Neural progenitor cell (in vitro differentiated cells): ENCODE data around the gene CD33. TPM values are rescaled to one million over a fixed set of nuclear protein-coding genes. Genes with fewer than 3 reads are reported as not detected.
"Not testable (repeated sequence)": the region's sequence is repeated elsewhere in the genome, so short reads cannot be mapped to it uniquely, and the experiment has no call there.

Experiments used
- DNase-seq: peaks from one replicate; pipeline ENCODE4 v3.0.0-alpha.2; 2016; ENCODE audit warnings: low spot score
- H2AFZ ChIP-seq: fragments of 200-600 bp; sonication (generic); replicated peaks from 2 replicates; pipeline ENCODE4 v1.6.1; 2016; ENCODE audit warnings: antibody characterized with exemption
- H3F3A ChIP-seq: fragments of 200-600 bp; sonication (generic); 2 replicates; pipeline ENCODE4 v1.6.1; 2016; ENCODE audit warnings: antibody characterized with exemption, low read depth
- H3K27ac ChIP-seq: fragments of 200-600 bp; sonication (generic); 2 replicates; pipeline ENCODE4 v1.5.1; 2016; ENCODE audit warnings: mild to moderate bottlenecking
- H3K27me3 ChIP-seq: fragments of 200-600 bp; sonication (generic); 2 replicates; pipeline ENCODE4 v1.6.1; 2016; ENCODE audit warnings: mild to moderate bottlenecking, moderate library complexity
- H3K36me3 ChIP-seq: fragments of 200-600 bp; sonication (generic); 2 replicates; pipeline ENCODE4 v1.5.1; 2016
- H3K4me1 ChIP-seq: fragments of 200-600 bp; sonication (generic); 2 replicates; pipeline ENCODE4 v1.6.1; 2016; ENCODE audit warnings: mixed run types
- H3K4me2 ChIP-seq: fragments of 200-600 bp; sonication (generic); 2 replicates; pipeline ENCODE4 v1.6.1; 2016
- H3K4me3 ChIP-seq: fragments of 200-600 bp; sonication (generic); 2 replicates; pipeline ENCODE4 v1.5.1; 2016
- H3K79me2 ChIP-seq: fragments of 200-600 bp; sonication (generic); 2 replicates; pipeline ENCODE4 v1.6.1; 2016; ENCODE audit warnings: low read depth
- H3K9ac ChIP-seq: fragments of 200-600 bp; sonication (generic); 2 replicates; pipeline ENCODE4 v1.6.1; 2016
- H3K9me3 ChIP-seq: fragments of 200-600 bp; sonication (generic); 2 replicates; pipeline ENCODE4 v1.5.1; 2016; ENCODE audit warnings: low read depth
- H4K20me1 ChIP-seq: fragments of 200-600 bp; sonication (generic); 2 replicates; pipeline ENCODE4 v1.6.1; 2016; ENCODE audit warnings: low read depth
- H3K27ac Mint-ChIP-seq: 3 replicates; pipeline ENCODE4 v1.8.0; 2021; ENCODE audit warnings: mixed read lengths
- H3K27me3 Mint-ChIP-seq: 2 replicates; pipeline ENCODE4 v1.8.0; 2022; ENCODE audit warnings: low read depth, mild to moderate bottlenecking, inconsistent platforms, moderate library complexity, mixed read lengths; ENCODE audit not compliant: insufficient read depth
- H3K36me3 Mint-ChIP-seq: 3 replicates; pipeline ENCODE4 v1.8.0; 2021; ENCODE audit warnings: mixed read lengths
- H3K4me1 Mint-ChIP-seq: 3 replicates; pipeline ENCODE4 v1.8.0; 2021; ENCODE audit warnings: mixed read lengths
- H3K4me3 Mint-ChIP-seq: 3 replicates; pipeline ENCODE4 v1.8.0; 2021; ENCODE audit warnings: mild to moderate bottlenecking, moderate library complexity, mixed read lengths
- H3K9me3 Mint-ChIP-seq: 3 replicates; pipeline ENCODE4 v1.8.0; 2020; ENCODE audit warnings: mixed read lengths
- CTCF ChIP-seq: fragments of 200-600 bp; sonication (generic); IDR thresholded peaks from 2 replicates; pipeline ENCODE4 v1.5.1; 2017; ENCODE audit warnings: antibody characterized with exemption, mild to moderate bottlenecking
- EZH2 ChIP-seq: fragments of 200-600 bp; sonication (generic); IDR thresholded peaks from 2 replicates; pipeline ENCODE4 v1.6.1; 2017; ENCODE audit warnings: antibody characterized with exemption, mild to moderate bottlenecking, moderate library complexity
- EZH2phosphoT487 ChIP-seq: fragments of 200-600 bp; sonication (generic); IDR thresholded peaks from 2 replicates; pipeline ENCODE4 v1.6.1; 2017; ENCODE audit warnings: antibody characterized with exemption
- total RNA-seq: library from RNA; depleted of rRNA; stranded (reverse); fragments of >200 nt; gene quantifications from 2 replicates; pipeline ENCODE4 v1.2.3, GENCODE V29; 2015; ENCODE audit warnings: low replicate concordance

CD33 gene
- total RNA-seq = not detected in 2 replicates

GRCh38 chr19:51224898-51225393 is at the start of gene CD33:
CD33 (plus strand) TSS chr19:51225080; CDS start chr19:51225119, 39 bp downstream.
- H3K27ac Mint-ChIP-seq, H4K20me1 ChIP-seq, H3K4me1 Mint-ChIP-seq: not testable (repeated sequence)

GRCh38 chr19:51179256-51179655 is 45.6 kb upstream of the CD33 start:
- Histone ChIP-seq H3K27ac (no peak overlapping the region), H3K9ac (no peak overlapping the region), H3K9me3 (no peaks in the 10 kb centered on the region), H3K79me2 (no peaks in the 10 kb centered on the region), H3K36me3 (no peaks in the 10 kb centered on the region), H3K4me3 (no peak overlapping the region), H4K20me1 (no peaks in the 10 kb centered on the region), H3K4me1 (no peaks in the 10 kb centered on the region), H3K4me2 (no peak overlapping the region), H3K27me3 (peaks cover 41% of the 10 kb centered on the region), H2AFZ (no peak overlapping the region), H3F3A (no peaks in the 10 kb centered on the region)
- Mint-ChIP-seq H3K27ac (no peak overlapping the region), H3K4me3 (no peak overlapping the region), H3K4me1 (no peaks in the 10 kb centered on the region), H3K27me3 (peaks cover 3% of the 10 kb centered on the region), H3K36me3 (no peaks in the 10 kb centered on the region), H3K9me3 (no peaks in the 10 kb centered on the region)
- DNase-seq = no peak
- no peak for TF ChIP-seq CTCF
- no peak for TF ChIP-seq EZH2phosphoT487
- TF ChIP-seq EZH2 = no peak

More at GRCh38 chr19:51224898-51225393, at the start of gene CD33:
- not testable (repeated sequence) for DNase-seq, H3K27ac ChIP-seq, H3F3A ChIP-seq, H3K27me3 Mint-ChIP-seq, H3K4me1 ChIP-seq, H3K36me3 Mint-ChIP-seq, H2AFZ ChIP-seq, H3K9me3 Mint-ChIP-seq, H3K79me2 ChIP-seq, H3K27me3 ChIP-seq, H3K9me3 ChIP-seq, H3K4me3 Mint-ChIP-seq, H3K4me2 ChIP-seq, H3K36me3 ChIP-seq, H3K9ac ChIP-seq, H3K4me3 ChIP-seq

- H3K9me3 ChIP-seq = no peaks in the 10 kb centered on the region
- H3K4me3 ChIP-seq = no peak overlapping the region
- TF ChIP-seq EZH2 (no peak), EZH2phosphoT487 (no peak), CTCF (no peak)
- no peak overlapping the region for H3K27ac ChIP-seq
- no peaks in the 10 kb centered on the region for H3K79me2 ChIP-seq
- Mint-ChIP-seq H3K9me3 (no peaks in the 10 kb centered on the region), H3K36me3 (no peaks in the 10 kb centered on the region), H3K4me1 (no peaks in the 10 kb centered on the region), H3K27ac (no peak overlapping the region), H3K4me3 (no peak overlapping the region), H3K27me3 (peaks cover 5% of the 10 kb centered on the region)
- H3K9ac ChIP-seq = no peak overlapping the region
- no peaks in the 10 kb centered on the region for H3F3A ChIP-seq
- no peaks in the 10 kb centered on the region for H4K20me1 ChIP-seq
- H3K4me1 ChIP-seq = no peaks in the 10 kb centered on the region
- H3K36me3 ChIP-seq = no peaks in the 10 kb centered on the region
- no peak for DNase-seq
- no peak overlapping the region for H3K4me2 ChIP-seq
- peaks cover 43% of the 10 kb centered on the region for H3K27me3 ChIP-seq
- H2AFZ ChIP-seq = peak overlapping the region; percentile 63
These were observed 43.4 kb upstream of the CD33 start for GRCh38 chr19:51181377-51181912.

- Histone ChIP-seq H3F3A (no peaks in the 10 kb centered on the region), H2AFZ (peak overlapping the region; percentile 63), H4K20me1 (no peaks in the 10 kb centered on the region), H3K4me1 (no peaks in the 10 kb centered on the region), H3K4me3 (peak overlapping the region; percentile 21), H3K27me3 (peaks cover 41% of the 10 kb centered on the region), H3K36me3 (no peaks in the 10 kb centered on the region), H3K9ac (no peak overlapping the region), H3K27ac (no peak overlapping the region), H3K9me3 (no peaks in the 10 kb centered on the region), H3K4me2 (peak overlapping the region; percentile 31), H3K79me2 (no peaks in the 10 kb centered on the region)
- H3K9me3 Mint-ChIP-seq = no peaks in the 10 kb centered on the region
- no peaks in the 10 kb centered on the region for H3K36me3 Mint-ChIP-seq
- H3K4me1 Mint-ChIP-seq = no peaks in the 10 kb centered on the region
- no peak overlapping the region for H3K4me3 Mint-ChIP-seq
- no peak overlapping the region for H3K27ac Mint-ChIP-seq
- peak; percentile 53 for DNase-seq
- TF ChIP-seq CTCF = no peak
- peaks cover 5% of the 10 kb centered on the region for H3K27me3 Mint-ChIP-seq
These were observed 42.9 kb upstream of the CD33 start for GRCh38 chr19:51181913-51182419.
